HG02884 (cell line): ENCODE results near the gene AKAP1.

Source experiments
- ATAC-seq: cut with Tn5 transposase; IDR thresholded peaks from one replicate; pipeline ENCODE4 v1.9.1; 2021; ENCODE audit warnings: mild to moderate bottlenecking, moderate library complexity; ENCODE audit not compliant: unreplicated experiment

The AKAP1 gene

GRCh38 chr17:57104461-57105175, 19.6 kb downstream of the AKAP1 start:
- no peak for ATAC-seq

GRCh38 chr17:57105591-57105990, 20.5 kb downstream of the AKAP1 start:
- no peak for ATAC-seq

GRCh38 chr17:57106107-57106835, 21.2 kb downstream of the AKAP1 start:
- ATAC-seq, result no peak

GRCh38 chr17:57106836-57107497, 21.9 kb downstream of the AKAP1 start:
- ATAC-seq, result no peak

GRCh38 chr17:57107498-57108101, 22.6 kb downstream of the AKAP1 start:
- no peak for ATAC-seq

- ATAC-seq, result no peak
Observed at GRCh38 chr17:57108671-57109392, 23.8 kb downstream of the AKAP1 start.

GRCh38 chr17:57109393-57110151, 24.5 kb downstream of the AKAP1 start:
- ATAC-seq, result no peak

GRCh38 chr17:57110152-57110542, 25.1 kb downstream of the AKAP1 start:
- ATAC-seq, result no peak

- ATAC-seq, result no peak
Observed at GRCh38 chr17:57110579-57111325, 25.7 kb downstream of the AKAP1 start.

GRCh38 chr17:57111386-57111785, 26.3 kb downstream of the AKAP1 start:
- ATAC-seq, result no peak

GRCh38 chr17:57113011-57113410, 28.0 kb downstream of the AKAP1 start:
- no peak for ATAC-seq

- ATAC-seq, result no peak
Observed at GRCh38 chr17:57113656-57114055, 28.6 kb downstream of the AKAP1 start.

GRCh38 chr17:57114085-57114673, 29.1 kb downstream of the AKAP1 start:
- no peak for ATAC-seq

GRCh38 chr17:57115377-57115776, 30.3 kb downstream of the AKAP1 start:
- no peak for ATAC-seq

- no peak for ATAC-seq
Observed at GRCh38 chr17:57115916-57116315, 30.9 kb downstream of the AKAP1 start.

- ATAC-seq, result no peak
Observed at GRCh38 chr17:57117798-57118197, 32.8 kb downstream of the AKAP1 start.

- no peak for ATAC-seq
Observed at GRCh38 chr17:57120814-57121213, 35.8 kb downstream of the AKAP1 start.

GRCh38 chr17:57121308-57122042, 36.4 kb downstream of the AKAP1 start:
- no peak for ATAC-seq
